Liver (tissue), 9 donors: ENCODE measurements around the gene MAP4K1. TPM values are rescaled to one million over a fixed set of nuclear protein-coding genes. Genes with fewer than 3 reads are reported as not detected.
A peak's percentile ranks its signal among the peaks of the same experiment; 100 is the strongest.

ENCODE experiments used
- DNase-seq: peaks from one replicate; pipeline ENCODE4 v3.0.0-alpha.2; 2017; ENCODE audit warnings: low spot score
- H3K27ac ChIP-seq, 2 donors: one replicate each; pipeline ENCODE4 v1.7.0; 2013; ENCODE audit warnings: inconsistent platforms in 2 of 2, low read length in 2 of 2, control low read depth in 1 of 2, low read depth in 1 of 2, mild to moderate bottlenecking in 1 of 2
- H3K27me3 ChIP-seq, 4 donors: one replicate each; pipeline versions ENCODE4 v1.6.1 to v1.7.0; 2013; ENCODE audit warnings: low read length in 3 of 4, inconsistent platforms in 1 of 4, mild to moderate bottlenecking in 1 of 4, moderate library complexity in 1 of 4; ENCODE audit not compliant: control insufficient read depth in 4 of 4, insufficient read depth in 4 of 4
- H3K36me3 ChIP-seq, 4 donors: one replicate each; pipeline versions ENCODE4 v1.6.1 to v1.7.0; 2013; ENCODE audit warnings: low read length in 3 of 4, mild to moderate bottlenecking in 3 of 4, low read depth in 1 of 4, moderate library complexity in 1 of 4; ENCODE audit not compliant: control insufficient read depth in 4 of 4, insufficient read depth in 3 of 4
- H3K4me1 ChIP-seq, 4 donors: one replicate each; pipeline versions ENCODE4 v1.6.1 to v1.7.0; 2013; ENCODE audit warnings: low read length in 3 of 4, mild to moderate bottlenecking in 3 of 4, moderate library complexity in 1 of 4; ENCODE audit not compliant: control insufficient read depth in 4 of 4, insufficient read depth in 4 of 4
- H3K4me3 ChIP-seq, 3 donors: one replicate each; pipeline versions ENCODE4 v1.6.1 to v1.7.0; 2013; ENCODE audit warnings: low read length in 3 of 3, control low read depth in 1 of 3, low read depth in 1 of 3, mild to moderate bottlenecking in 1 of 3
- H3K9ac ChIP-seq, 2 donors: one replicate each; pipeline ENCODE4 v1.7.0; 2013; ENCODE audit warnings: low read length in 2 of 2, mild to moderate bottlenecking in 2 of 2, moderate library complexity in 2 of 2, control low read depth in 1 of 2, low read depth in 1 of 2
- H3K9me3 ChIP-seq, 4 donors: one replicate each; pipeline versions ENCODE4 v1.6.1 to v1.7.0; 2013; ENCODE audit warnings: low read length in 3 of 4; ENCODE audit not compliant: control insufficient read depth in 4 of 4
- ATF3 ChIP-seq: IDR thresholded peaks from 2 replicates; pipeline ENCODE4 v1.6.1; 2016; ENCODE audit warnings: antibody characterized with exemption
- CTCF ChIP-seq: fragments of 150-350 bp; IDR thresholded peaks from 2 replicates; pipeline ENCODE4 v1.5.1; 2017; ENCODE audit warnings: improper control_type of control experiment, low read depth, low read length; ENCODE audit not compliant: missing input control
- EGR1 ChIP-seq, 2 donors: IDR thresholded peaks; 2 replicates each; pipeline ENCODE4 v1.6.1; 2016 to 2018; ENCODE audit warnings: antibody characterized with exemption in 2 of 2, low read depth in 2 of 2
- FOXA1 ChIP-seq: IDR thresholded peaks from 2 replicates; pipeline ENCODE4 v1.6.1; 2016; ENCODE audit warnings: antibody characterized with exemption
- GABPA ChIP-seq, 2 donors: IDR thresholded peaks in 1 of 2; conservative IDR thresholded peaks in 1 of 2; 2 replicates each; pipeline ENCODE4 v1.6.1; 2016; ENCODE audit warnings: antibody characterized with exemption in 2 of 2, mild to moderate bottlenecking in 1 of 2, moderate library complexity in 1 of 2
- HNF4A ChIP-seq, 2 donors: conservative IDR thresholded peaks; 2 replicates each; pipeline ENCODE4 v1.6.1; 2016; ENCODE audit warnings: antibody characterized with exemption in 2 of 2, mild to moderate bottlenecking in 2 of 2
- JUND ChIP-seq, 2 donors: IDR thresholded peaks; 2 replicates each; pipeline ENCODE4 v1.6.1; 2016; ENCODE audit warnings: antibody characterized with exemption in 2 of 2
- MAX ChIP-seq: IDR thresholded peaks from 2 replicates; pipeline ENCODE4 v1.6.1; 2016; ENCODE audit warnings: antibody characterized with exemption
- RAD21 ChIP-seq, 2 donors: IDR thresholded peaks; 2 replicates each; pipeline ENCODE4 v1.6.1; 2016; ENCODE audit warnings: antibody characterized with exemption in 2 of 2, mild to moderate bottlenecking in 2 of 2
- REST ChIP-seq: IDR thresholded peaks from 2 replicates; pipeline ENCODE4 v1.6.1; 2016; ENCODE audit warnings: antibody characterized with exemption, mild to moderate bottlenecking
- RXRA ChIP-seq, 2 donors: IDR thresholded peaks; 2 replicates each; pipeline ENCODE4 v1.6.1; 2017 to 2018; ENCODE audit warnings: antibody characterized with exemption in 2 of 2, mild to moderate bottlenecking in 1 of 2
- SP1 ChIP-seq: IDR thresholded peaks from 2 replicates; pipeline ENCODE4 v1.6.1; 2018; ENCODE audit warnings: antibody characterized with exemption, mild to moderate bottlenecking
- YY1 ChIP-seq: IDR thresholded peaks from 2 replicates; pipeline ENCODE4 v1.6.1; 2016; ENCODE audit warnings: antibody characterized with exemption, mild to moderate bottlenecking
- ZBTB33 ChIP-seq: IDR thresholded peaks from 2 replicates; pipeline ENCODE4 v1.6.1; 2016; ENCODE audit warnings: antibody characterized with exemption
- WGBS: extraction: QIAGEN DNeasy Blood & Tissue Kit; methylation state at CpG from one replicate; pipeline ENCODE4 v1.1.7; 2013; 5-methylcytosine and 5-hydroxymethylcytosine counted together
- polyA plus RNA-seq, 2 donors: library from polyadenylated mRNA; stranded (reverse) in 1 of 2; unstranded in 1 of 2; fragments of 200-250 nt in 1 of 2; fragments of >200 nt in 1 of 2; fragmentation: Nextera tagmentation in 1 of 2; extraction: Ambion mirVana in 1 of 2; gene quantifications; one replicate each; pipeline versions ENCODE4 v1.2.1 to v1.2.3, GENCODE V29; 2013 to 2015
- total RNA-seq, 2 donors: library from RNA; depleted of rRNA; stranded (reverse); fragments of >200 nt; gene quantifications; one replicate each; pipeline ENCODE4 v1.2.3, GENCODE V29; 2014
- donor health status: healthy.
- donor health status: healthy.
- donor health status: healthy.
- donor health status: healthy.
- donor health status: healthy.

MAP4K1 gene
- total and polyA plus RNA-seq, 4 donors, result 0.89 to 3.1 (median 1.9) TPM

DNA sequence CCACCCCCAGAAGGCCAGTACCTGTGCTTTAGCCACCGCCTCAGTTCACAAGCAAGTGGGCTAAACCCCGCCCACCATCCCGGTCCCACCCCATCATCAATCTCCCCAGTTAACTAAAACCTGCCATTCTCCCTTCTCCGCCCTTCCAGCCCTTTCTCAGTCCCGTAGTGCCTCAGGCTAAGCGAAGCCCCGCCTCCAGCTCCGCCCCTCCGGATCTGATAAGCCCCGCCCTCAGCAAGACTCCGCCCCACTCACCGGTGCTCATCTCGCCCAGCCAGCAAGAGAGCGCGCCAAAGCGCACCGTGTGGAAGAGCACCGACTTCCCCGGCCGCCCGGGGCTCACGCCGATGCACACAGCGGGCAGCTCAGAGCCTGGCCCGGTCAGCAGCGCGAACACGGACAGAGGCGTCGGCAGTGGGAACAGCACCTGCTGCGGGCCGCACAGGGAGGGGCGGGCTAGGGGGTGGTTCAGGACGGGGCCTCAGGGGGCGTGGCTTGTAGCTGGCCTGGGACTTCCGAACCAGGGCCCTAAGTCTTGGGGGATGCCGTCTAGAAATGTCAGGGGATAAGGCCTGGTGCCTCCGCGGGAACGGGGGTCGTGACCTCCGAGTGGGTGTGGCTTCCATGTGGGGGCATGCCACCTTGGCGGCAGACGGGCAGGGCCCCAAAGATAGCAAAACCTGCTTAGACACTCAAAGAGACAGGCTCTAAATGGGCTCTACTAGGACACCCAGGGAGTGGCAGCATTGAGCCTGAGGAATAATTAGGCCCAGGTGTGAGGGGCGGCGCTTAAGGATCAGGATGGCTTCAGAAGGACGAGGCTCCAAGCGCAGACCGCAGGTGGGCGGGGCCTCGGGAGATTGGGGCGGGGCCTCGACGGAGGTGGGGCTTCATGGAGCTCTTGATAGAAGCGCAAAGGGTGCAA lies 21.4 kb downstream of the MAP4K1 start:
- TF ChIP-seq ATF3 (no peak), GABPA (IDR thresholded peaks at IDR 0.05 in 1 of 2, conservative IDR thresholded peaks at IDR 0.05 in 1 of 2) (no peak), ZBTB33 (no peak), SP1 (no peak), JUND (IDR thresholded peaks at IDR 0.05) (no peak), CTCF (no peak), FOXA1 (no peak), YY1 (no peak), RAD21 (IDR thresholded peaks at IDR 0.05) (no peak), HNF4A (conservative IDR thresholded peaks at IDR 0.05) (no peak), REST (no peak), RXRA (IDR thresholded peaks at IDR 0.05) (no peak)
- Histone ChIP-seq H3K27me3 (no peaks in the 10 kb centered on the region), H3K4me1 (no peaks in the 10 kb centered on the region), H3K27ac (no peak overlapping the region), H3K9me3 (no peaks in the 10 kb centered on the region), H3K36me3 (no peaks in the 10 kb centered on the region), H3K9ac (no peak overlapping the region), H3K4me3 (no peak overlapping the region)
- WGBS, result 25% methylated on average over 55 of the region's 55 CpGs
- peak; percentile 82 for DNase-seq

- 72% methylated on average over 6 of the region's 6 CpGs for WGBS
- no peaks in the 10 kb centered on the region for H3K9me3 ChIP-seq
- no peak overlapping the region for H3K9ac ChIP-seq
- H3K27ac ChIP-seq, result no peak overlapping the region
- no peak overlapping the region for H3K4me3 ChIP-seq
- TF ChIP-seq EGR1 (IDR thresholded peaks at IDR 0.05; ENCODE audit: low read depth in 2 of 2) (no peak), ATF3 (no peak), MAX (no peak), HNF4A (conservative IDR thresholded peaks at IDR 0.05) (no peak), RXRA (IDR thresholded peaks at IDR 0.05) (no peak)
- H3K27me3 ChIP-seq, result no peaks in the 10 kb centered on the region
- H3K36me3 ChIP-seq, result no peaks in the 10 kb centered on the region
- no peak for DNase-seq
- no peaks in the 10 kb centered on the region for H3K4me1 ChIP-seq
Observed at GRCh38 chr19:38592940-38593339, 24.8 kb downstream of the MAP4K1 start.
